HCT116 (cell line): ENCODE results near the gene ATG4B. TPM values are rescaled to one million over a fixed set of nuclear protein-coding genes. Genes with fewer than 3 reads are reported as not detected.
A peak's percentile ranks its signal among the peaks of the same experiment; 100 is the strongest.

Source experiments
- ATAC-seq: fragments of 200-7000 bp; cut with Tn5 transposase; 2 replicates; pipeline ENCODE4 v1.9.1; 2020; ENCODE audit warnings: mild to moderate bottlenecking, moderate library complexity
- BruUV-seq: library from RNA; stranded (reverse); fragments of 400-500 nt; replicated peaks from 2 replicates; lab custom pipeline; 2021; lab: Mats Ljungman, UMichigan
- CTCF ChIA-PET: fragments of 300-600 bp; sonication (Branson Sonifier 250); formaldehyde crosslinking; loops from one replicate; lab custom pipeline; 2021; ENCODE audit warnings: antibody characterized with exemption; lab: Charles Lee
- POLR2A ChIA-PET: fragments of 300-600, 350-600 bp; sonication (Branson Sonifier 250); formaldehyde crosslinking; loops from one replicate; lab custom pipeline; 2021; ENCODE audit warnings: antibody characterized with exemption; lab: Charles Lee
- RAD21 ChIA-PET, 2 experiments: fragments of 300-600 bp; sonication (Branson Sonifier 250); formaldehyde crosslinking; loops; one replicate each; lab custom pipeline; 2023; ENCODE audit warnings: low total read pairs in 2 of 2; ENCODE audit not compliant: uncharacterized antibody in 2 of 2, unreplicated experiment in 2 of 2, low non-redundant PET in 1 of 2; lab: Charles Lee
- DNase-seq: peaks from one replicate; pipeline ENCODE4 v3.0.0-alpha.2; 2010; ENCODE audit warnings: low read depth, low spot score
- H2AFZ ChIP-seq: fragments of 200-600 bp; shearing (Covaris generic), sonication (generic); 2 replicates; pipeline ENCODE4 v1.6.1; 2017; ENCODE audit warnings: low read depth, mixed run types, mixed read lengths, antibody characterized with exemption, low read length; ENCODE audit not compliant: poor library complexity, severe bottlenecking
- H3K27ac ChIP-seq: 2 replicates; pipeline ENCODE4 v1.5.1; 2012; ENCODE audit warnings: low read depth, low read length
- H3K27me3 ChIP-seq: fragments of 200-600 bp; sonication (generic); 2 replicates; pipeline ENCODE4 v1.6.1; 2016; ENCODE audit warnings: mixed run types, low read length, mixed read lengths; ENCODE audit not compliant: insufficient read depth
- H3K36me3 ChIP-seq, 2 experiments: fragments of 200-500 bp in 1 of 2; fragments of 200-600 bp in 1 of 2; sonication (Bioruptor generic) in 1 of 2; sonication (generic) in 1 of 2; 2 replicates each; pipeline versions ENCODE4 v1.5.1 to v1.6.1; 2014 to 2016; ENCODE audit warnings: low read length in 2 of 2, inconsistent platforms in 1 of 2, mixed read lengths in 1 of 2, mixed run types in 1 of 2; ENCODE audit not compliant: insufficient read depth in 2 of 2, control insufficient read depth in 1 of 2
- H3K4me1 ChIP-seq, 2 experiments: fragments of 200-600 bp in 1 of 2; sonication (generic) in 1 of 2; 2 replicates each; pipeline versions ENCODE4 v1.5.1 to v1.6.1; 2012 to 2017; ENCODE audit warnings: low read length in 2 of 2, inconsistent platforms in 1 of 2, mild to moderate bottlenecking in 1 of 2, mixed read lengths in 1 of 2, mixed run types in 1 of 2, moderate library complexity in 1 of 2; ENCODE audit not compliant: insufficient read depth in 2 of 2, control insufficient read depth in 1 of 2
- H3K4me2 ChIP-seq: fragments of 200-600 bp; sonication (generic); 2 replicates; pipeline ENCODE4 v1.6.1; 2017; ENCODE audit warnings: mixed run types, low read length, mixed read lengths
- H3K4me3 ChIP-seq, 2 experiments: fragments of 200-600 bp in 1 of 2; sonication (generic) in 1 of 2; replicated peaks in 1 of 2; 2 replicates each; pipeline ENCODE4 v1.5.1; 2011 to 2016; ENCODE audit warnings: low read length in 2 of 2, control low read depth in 1 of 2, low read depth in 1 of 2, mild to moderate bottlenecking in 1 of 2, mixed read lengths in 1 of 2, mixed run types in 1 of 2
- H3K79me2 ChIP-seq: fragments of 200-600 bp; sonication (generic); 2 replicates; pipeline ENCODE4 v1.6.1; 2017; ENCODE audit warnings: mild to moderate bottlenecking, mixed run types, low read length, moderate library complexity, mixed read lengths; ENCODE audit not compliant: insufficient read depth
- H3K9ac ChIP-seq: fragments of 200-600 bp; sonication (generic); 2 replicates; pipeline ENCODE4 v1.6.1; 2016; ENCODE audit warnings: low read length, mixed read lengths
- H3K9me2 ChIP-seq: fragments of 200-600 bp; sonication (generic), shearing (Covaris generic); 2 replicates; pipeline ENCODE4 v1.6.1; 2017; ENCODE audit warnings: mixed run types, mild to moderate bottlenecking, moderate library complexity; ENCODE audit not compliant: insufficient read depth
- H3K9me3 ChIP-seq, 2 experiments: fragments of 200-500 bp in 1 of 2; fragments of 200-600 bp in 1 of 2; sonication (Bioruptor generic) in 1 of 2; sonication (generic) in 1 of 2; 2 replicates each; pipeline ENCODE4 v1.6.1; 2014 to 2017; ENCODE audit warnings: low read length in 2 of 2, mixed read lengths in 2 of 2, inconsistent platforms in 1 of 2, low read depth in 1 of 2, mild to moderate bottlenecking in 1 of 2, mixed run types in 1 of 2, moderate library complexity in 1 of 2; ENCODE audit not compliant: control insufficient read depth in 1 of 2, insufficient read depth in 1 of 2
- H4K20me1 ChIP-seq: fragments of 200-600 bp; sonication (generic), shearing (Covaris generic); 2 replicates; pipeline ENCODE4 v1.6.1; 2017; ENCODE audit warnings: mixed run types, mild to moderate bottlenecking, moderate library complexity; ENCODE audit not compliant: insufficient read depth
- CBX3 ChIP-seq: IDR thresholded peaks from 2 replicates; pipeline ENCODE4 v1.6.1; 2012; ENCODE audit warnings: low read depth
- ELF1 ChIP-seq: IDR thresholded peaks from 2 replicates; pipeline ENCODE4 v1.6.1; 2012; ENCODE audit warnings: low read depth, borderline replicate concordance
- EZH2 ChIP-seq: fragments of 200-600 bp; sonication (generic); IDR thresholded peaks from 2 replicates; pipeline ENCODE4 v1.6.1; 2017; ENCODE audit warnings: antibody characterized with exemption, mixed run types
- JUND ChIP-seq: IDR thresholded peaks from 2 replicates; pipeline ENCODE4 v1.6.1; 2012
- POLR2A ChIP-seq: IDR thresholded peaks from 2 replicates; pipeline ENCODE4 v1.7.0; 2011; ENCODE audit warnings: borderline replicate concordance; ENCODE audit not compliant: insufficient read depth, insufficient read length; ENCODE audit errors: extremely low read depth
- SP1 ChIP-seq: IDR thresholded peaks from 2 replicates; pipeline ENCODE4 v1.6.1; 2012; ENCODE audit warnings: low read depth
- TCF7L2 ChIP-seq: IDR thresholded peaks from 2 replicates; pipeline ENCODE4 v1.7.0; 2011; ENCODE audit warnings: borderline replicate concordance, inconsistent platforms; ENCODE audit not compliant: insufficient read depth, insufficient read length; ENCODE audit errors: extremely low read depth
- ZBTB33 ChIP-seq: IDR thresholded peaks from 2 replicates; pipeline ENCODE4 v1.6.1; 2011; ENCODE audit warnings: mild to moderate bottlenecking, low read length, moderate library complexity; ENCODE audit not compliant: insufficient replicate concordance; ENCODE audit errors: extremely low read depth
- intact Hi-C: fragments of 100-400 bp; cut with micrococcal nuclease; formaldehyde crosslinking; loops from 2 replicates; pipeline ENCODE4 v1.10.0; 2022
- total RNA-seq: library from RNA; stranded (reverse); gene quantifications from one replicate; pipeline ENCODE4 v1.2.1, GENCODE V29; 2021; ENCODE audit not compliant: unreplicated experiment

ATG4B gene
- total RNA-seq, 1 experiment from 2014 or later = 87.4 TPM

GRCh38 chr2:241672243-241673188, 35.0 kb downstream of the ATG4B start:
- no peak for ATAC-seq
- DNase-seq = no peak
- Histone ChIP-seq H3K79me2 (no peaks in the 10 kb centered on the region), H2AFZ (no peak overlapping the region), H3K36me3 (peaks cover 15 to 21% of the 10 kb centered on the region in 2 experiments), H3K9ac (no peak overlapping the region), H3K27me3 (no peaks in the 10 kb centered on the region), H3K9me2 (no peaks in the 10 kb centered on the region), H3K9me3 (no peaks in the 10 kb centered on the region), H3K4me3 (no peak overlapping the region), H3K27ac (no peak overlapping the region), H3K4me2 (no peak overlapping the region), H3K4me1 (peaks cover 0 to 3% of the 10 kb centered on the region in 2 experiments; a peak in 2 of 4 replicates), H4K20me1 (no peaks in the 10 kb centered on the region)
- CTCF ChIA-PET = no interaction called here
- TF ChIP-seq SP1 (no peak), POLR2A (no peak), CBX3 (no peak), TCF7L2 (no peak), ZBTB33 (no peak), EZH2 (no peak), JUND (no peak), ELF1 (no peak)
- TSS peak; percentile 24 for BruUV-seq
- POLR2A ChIA-PET = no interaction called here
- RAD21 ChIA-PET = no interaction called here
- intact Hi-C loops = no loop called here
